ENCODE measurements around the gene EXOC8. TPM values are rescaled to one million over a fixed set of nuclear protein-coding genes. Genes with fewer than 3 reads are reported as not detected.

The EXOC8 gene
- total RNA-seq, 3 donors from 2014 or later (not counting 1 experiment from before 2014, with no cell fraction given): 29.0 to 37.1 (median 34.7) TPM

GRCh38 chr1:231284441-231284840, 53.2 kb downstream of the EXOC8 start:
- intact Hi-C loops (cut with micrococcal nuclease): no loop called here
- no peaks in the 10 kb centered on the region for H3K4me1 ChIP-seq (ENCODE audit: control insufficient read depth, insufficient read depth, low read length)
- H3K9me3 ChIP-seq (ENCODE audit: control insufficient read depth, insufficient read depth, low read length): no peaks in the 10 kb centered on the region
- H3K27me3 Mint-ChIP-seq (ENCODE audit: low read depth in 2 of 2): no peaks in the 10 kb centered on the region
- no peak for TF ChIP-seq CTCF (IDR thresholded peaks at IDR 0.05)
- ATAC-seq (no peak), DNase-seq (no peak)
- no peak overlapping the region for H3K4me3 Mint-ChIP-seq
- 90% methylated on average over 1 of the region's 6 CpGs for WGBS (ENCODE audit: insufficient coverage)
- H3K27ac Mint-ChIP-seq: no peak overlapping the region
- H3K27ac ChIP-seq (ENCODE audit: low read length): no peak overlapping the region
- H3K4me1 Mint-ChIP-seq: no peaks in the 10 kb centered on the region
- no peaks in the 10 kb centered on the region for H3K36me3 ChIP-seq (ENCODE audit: control insufficient read depth, insufficient read depth, low read length)
- no peak overlapping the region for H3K4me3 ChIP-seq (ENCODE audit: low read length)
- H3K36me3 Mint-ChIP-seq: no peaks in the 10 kb centered on the region
- H3K27me3 ChIP-seq (ENCODE audit: control insufficient read depth, insufficient read depth, low read length): no peaks in the 10 kb centered on the region
- no peaks in the 10 kb centered on the region for H3K9me3 Mint-ChIP-seq

Other genes starting within 250 kb of the EXOC8 start
- not detected for gene TRIM67, start 175.8 kb downstream of the EXOC8 start, total RNA-seq
- gene GNPAT, start 96.6 kb downstream of the EXOC8 start, total RNA-seq: 10 to 100 TPM; 20.5 to 29.3 (median 23.1) TPM
- 10 to 100 TPM; 31.1 to 42.6 (median 36.6) TPM for gene SPRTN, start 441 bp upstream of the EXOC8 start, total RNA-seq
- gene EGLN1, start 84.4 kb upstream of the EXOC8 start, total RNA-seq: 10 to 100 TPM; 14.2 to 27.5 (median 24.5) TPM
- 10 to 100 TPM; 35.6 to 49.3 (median 44.8) TPM for gene TSNAX, start 190.8 kb upstream of the EXOC8 start, total RNA-seq

Data from natural killer cell (primary cell).